WI38 (cell line): ENCODE data around the gene ADAMTSL4.
"Not testable (repeated sequence)": the region's sequence is repeated elsewhere in the genome, so short reads cannot be mapped to it uniquely, and the experiment has no call there.

Experiments used
- H3K4me3 ChIP-seq: 2 replicates; pipeline ENCODE4 v1.5.1; 2011; ENCODE audit warnings: low read depth, mild to moderate bottlenecking, control low read depth, low read length
- TF ChIP-seq, protein P1 (sequence below): IDR thresholded peaks from 2 replicates; pipeline ENCODE4 v1.5.1; 2012; ENCODE audit warnings: low read depth, mild to moderate bottlenecking, control low read depth, low read length

Gene ADAMTSL4

DNA sequence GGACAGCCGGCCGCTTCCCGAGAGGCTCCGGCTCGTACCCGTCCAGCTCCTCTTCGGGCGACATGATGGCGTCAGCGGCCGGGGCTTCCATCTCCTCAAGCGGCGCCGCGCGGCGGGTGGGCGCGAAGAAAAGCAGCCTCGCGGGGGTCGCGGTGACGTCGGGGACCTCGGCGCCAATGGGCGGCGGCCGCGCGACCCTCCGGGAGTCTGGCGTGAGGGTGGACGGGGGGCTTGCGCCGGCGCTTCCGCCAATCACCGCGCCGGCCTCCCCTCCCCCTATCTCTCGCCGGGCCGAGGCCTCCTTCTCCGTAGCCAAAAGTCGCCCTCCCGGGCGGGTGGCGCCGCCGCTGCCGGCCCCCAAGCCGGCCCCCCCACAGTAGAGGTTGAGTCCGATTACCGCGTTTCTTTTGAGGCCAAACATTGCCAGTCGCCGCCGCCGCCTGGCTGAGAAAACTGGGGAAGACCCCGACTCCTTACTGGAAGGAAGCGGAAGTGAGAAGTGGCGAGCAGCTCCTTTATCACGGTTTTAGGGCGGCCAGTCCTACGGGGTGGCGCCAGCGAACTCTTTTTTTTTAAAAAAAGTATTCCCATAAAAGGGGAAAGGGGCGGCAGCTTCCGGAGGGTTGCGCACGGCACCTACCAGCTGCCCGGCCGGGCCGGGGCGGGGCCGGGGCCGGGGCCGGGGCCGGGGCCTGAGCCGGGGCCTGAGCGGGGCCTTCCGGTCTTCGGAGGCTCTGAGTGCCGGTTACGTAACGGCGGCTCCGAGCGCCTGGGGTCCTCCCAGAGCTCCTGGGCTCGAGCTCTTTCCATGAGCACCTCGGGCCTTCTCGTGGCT is 30.1 kb downstream of the ADAMTSL4 start, which contains the start of gene MCL1:
Gene MCL1 (minus strand): TSS at position 501 of the 835 bp plus-strand sequence. CDS start 80 bp downstream, at position 421.
- peak within 1 kb of the TSS; percentile 95 for H3K4me3 ChIP-seq
- TF ChIP-seq, protein P1, sequence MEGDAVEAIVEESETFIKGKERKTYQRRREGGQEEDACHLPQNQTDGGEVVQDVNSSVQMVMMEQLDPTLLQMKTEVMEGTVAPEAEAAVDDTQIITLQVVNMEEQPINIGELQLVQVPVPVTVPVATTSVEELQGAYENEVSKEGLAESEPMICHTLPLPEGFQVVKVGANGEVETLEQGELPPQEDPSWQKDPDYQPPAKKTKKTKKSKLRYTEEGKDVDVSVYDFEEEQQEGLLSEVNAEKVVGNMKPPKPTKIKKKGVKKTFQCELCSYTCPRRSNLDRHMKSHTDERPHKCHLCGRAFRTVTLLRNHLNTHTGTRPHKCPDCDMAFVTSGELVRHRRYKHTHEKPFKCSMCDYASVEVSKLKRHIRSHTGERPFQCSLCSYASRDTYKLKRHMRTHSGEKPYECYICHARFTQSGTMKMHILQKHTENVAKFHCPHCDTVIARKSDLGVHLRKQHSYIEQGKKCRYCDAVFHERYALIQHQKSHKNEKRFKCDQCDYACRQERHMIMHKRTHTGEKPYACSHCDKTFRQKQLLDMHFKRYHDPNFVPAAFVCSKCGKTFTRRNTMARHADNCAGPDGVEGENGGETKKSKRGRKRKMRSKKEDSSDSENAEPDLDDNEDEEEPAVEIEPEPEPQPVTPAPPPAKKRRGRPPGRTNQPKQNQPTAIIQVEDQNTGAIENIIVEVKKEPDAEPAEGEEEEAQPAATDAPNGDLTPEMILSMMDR = no peak

DNA sequence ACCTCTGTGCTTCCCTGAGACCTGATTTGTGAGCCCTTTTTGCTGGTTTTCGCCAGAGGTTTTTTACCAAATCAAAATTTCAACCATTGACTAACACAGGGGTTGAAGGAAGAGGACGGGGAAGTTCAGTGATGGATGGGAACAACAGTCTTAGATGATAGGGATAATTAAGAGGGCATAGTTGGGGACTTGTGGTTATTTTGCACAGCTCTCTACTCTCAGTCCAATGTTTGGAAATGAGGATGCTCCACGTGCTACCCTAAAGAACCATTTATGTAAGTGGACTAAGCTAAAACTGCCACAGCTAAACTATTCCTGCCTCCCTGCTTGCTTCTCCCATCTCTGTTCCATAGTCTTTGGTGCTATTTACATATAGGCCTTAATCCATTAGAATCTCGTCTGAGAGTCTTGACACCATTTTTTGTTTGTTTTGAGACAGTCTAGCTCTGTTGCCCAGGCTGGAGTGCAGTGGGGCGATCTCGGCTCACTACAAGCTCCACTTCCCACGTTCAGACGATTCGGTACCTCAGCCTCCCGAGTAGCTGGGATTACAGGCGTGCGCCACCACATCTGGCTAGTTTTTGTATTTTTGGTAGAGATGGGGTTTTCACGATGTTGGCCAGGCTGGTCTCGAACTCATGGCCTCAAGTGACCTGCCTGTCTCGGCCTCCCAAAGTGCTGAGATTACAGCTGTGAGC is 30.9 kb downstream of the ADAMTSL4 start:
- peak overlapping the region; percentile 61 for H3K4me3 ChIP-seq
- TF ChIP-seq, protein P1 = no peak

DNA sequence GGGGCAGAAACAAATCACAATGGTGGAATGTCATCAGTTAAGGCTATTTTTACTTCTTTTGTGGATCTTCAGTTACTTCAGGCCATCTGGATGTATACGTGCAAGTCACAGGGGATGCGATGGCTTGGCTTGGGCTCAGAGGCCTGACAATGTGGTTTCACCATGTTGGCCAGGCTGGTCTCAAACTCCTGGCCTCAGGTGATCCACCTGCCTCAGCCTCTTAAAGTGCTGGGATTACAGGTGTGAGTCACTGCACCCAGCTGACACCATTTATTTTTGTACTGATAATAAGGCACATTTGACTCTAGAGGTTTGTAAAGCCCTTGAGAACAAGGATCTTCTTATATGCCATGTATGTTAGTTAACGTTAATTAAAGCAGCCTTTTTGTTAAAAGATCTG is 31.8 kb downstream of the ADAMTSL4 start:
- not testable (repeated sequence) for H3K4me3 ChIP-seq

DNA sequence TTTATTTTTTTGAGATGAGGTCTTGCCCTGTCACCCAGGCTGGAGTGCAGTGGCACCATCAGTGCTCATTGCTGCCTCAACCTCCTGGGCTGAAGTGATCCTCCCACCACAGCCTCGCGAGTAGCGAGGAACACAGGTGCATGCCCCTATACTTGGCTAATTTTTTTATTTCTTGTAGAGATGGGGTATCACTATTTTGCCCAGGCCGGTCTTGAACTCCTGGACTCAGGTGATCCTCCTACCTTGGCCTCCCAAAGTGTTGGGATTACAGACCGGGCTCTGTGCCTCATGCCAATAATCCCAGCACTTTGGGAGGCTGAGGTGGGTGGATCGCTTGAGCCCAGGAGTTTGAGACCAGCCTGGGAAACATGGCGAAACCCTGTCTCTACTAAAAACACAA is 32.2 kb downstream of the ADAMTSL4 start:
- H3K4me3 ChIP-seq = not testable (repeated sequence)

DNA sequence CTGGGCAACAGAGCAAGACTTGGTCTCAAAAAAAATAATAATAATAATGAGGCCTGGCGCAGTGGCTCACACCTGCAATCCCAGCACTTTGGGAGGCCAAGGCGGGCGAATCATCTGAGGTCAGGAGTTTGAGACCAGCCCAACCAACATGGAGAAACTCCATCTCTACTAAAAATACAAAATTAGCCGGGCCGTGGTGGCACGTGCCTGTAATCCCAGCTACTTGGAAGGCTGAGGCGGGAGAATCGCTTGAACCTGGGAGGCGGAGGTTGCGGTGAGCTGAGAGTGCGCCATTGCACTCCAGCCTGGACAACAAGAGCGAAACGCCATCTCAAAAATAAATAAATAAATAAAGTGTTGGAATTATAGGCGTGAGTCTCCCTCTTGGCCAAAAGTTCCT is 32.8 kb downstream of the ADAMTSL4 start:
- not testable (repeated sequence) for H3K4me3 ChIP-seq

DNA sequence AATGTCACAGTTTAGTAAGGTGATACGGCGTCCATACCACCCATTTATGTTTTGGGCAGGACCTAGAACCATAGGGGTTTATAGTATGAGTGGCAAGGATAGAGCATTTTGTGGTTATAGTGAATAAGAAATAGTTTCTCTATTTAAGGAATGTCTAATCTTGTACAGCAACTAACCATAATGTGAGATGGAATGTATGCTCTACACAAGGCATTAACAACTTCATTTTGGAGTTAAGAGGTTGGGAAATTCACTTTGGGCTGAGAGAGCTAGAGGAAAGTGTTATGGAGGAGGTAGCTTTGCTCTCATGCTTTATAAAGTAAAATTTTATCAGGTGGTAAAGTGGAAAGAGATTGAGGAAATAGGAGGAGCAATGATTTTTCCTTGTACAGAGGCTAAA is 33.2 kb downstream of the ADAMTSL4 start:
- no peak overlapping the region for H3K4me3 ChIP-seq
- TF ChIP-seq, protein P1 = no peak

DNA sequence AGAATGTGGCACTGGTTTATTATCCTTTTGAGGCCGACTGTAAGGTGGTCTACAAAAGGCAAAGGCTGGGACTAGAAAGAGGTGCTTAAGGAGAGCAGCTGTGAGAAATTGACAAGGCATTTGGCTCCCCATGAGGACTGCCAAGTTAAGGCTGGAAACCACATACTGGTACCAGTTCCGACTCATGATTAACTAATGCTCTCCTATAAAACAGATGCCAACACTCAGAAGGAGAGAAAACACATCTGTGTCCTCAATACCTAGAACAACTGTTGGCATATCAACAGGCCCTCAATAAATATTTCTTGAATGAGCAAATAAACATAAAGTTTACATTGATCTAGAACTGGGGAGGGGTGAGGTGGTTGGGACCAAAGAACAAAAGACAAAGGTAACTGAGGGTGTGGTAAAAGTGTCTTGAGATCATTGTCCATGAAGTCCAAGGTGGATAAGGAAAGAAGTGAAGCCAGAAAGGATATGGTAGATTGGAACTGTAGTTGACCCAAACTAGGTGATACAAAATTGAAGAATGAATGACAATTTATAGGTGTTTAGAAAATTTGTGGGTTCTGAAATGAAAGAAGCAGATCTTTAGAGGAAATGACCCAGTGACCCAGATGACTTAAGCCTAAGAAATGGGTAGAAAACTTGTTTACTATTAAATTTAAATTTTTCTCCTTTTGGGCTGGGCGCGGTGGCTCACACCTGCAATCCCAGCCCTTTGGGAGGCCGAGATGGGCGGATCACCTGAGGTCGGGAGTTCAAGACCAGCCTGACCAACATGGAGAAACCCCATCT is 47.1 kb downstream of the ADAMTSL4 start:
- TF ChIP-seq, protein P1 = no peak
- no peak overlapping the region for H3K4me3 ChIP-seq

DNA sequence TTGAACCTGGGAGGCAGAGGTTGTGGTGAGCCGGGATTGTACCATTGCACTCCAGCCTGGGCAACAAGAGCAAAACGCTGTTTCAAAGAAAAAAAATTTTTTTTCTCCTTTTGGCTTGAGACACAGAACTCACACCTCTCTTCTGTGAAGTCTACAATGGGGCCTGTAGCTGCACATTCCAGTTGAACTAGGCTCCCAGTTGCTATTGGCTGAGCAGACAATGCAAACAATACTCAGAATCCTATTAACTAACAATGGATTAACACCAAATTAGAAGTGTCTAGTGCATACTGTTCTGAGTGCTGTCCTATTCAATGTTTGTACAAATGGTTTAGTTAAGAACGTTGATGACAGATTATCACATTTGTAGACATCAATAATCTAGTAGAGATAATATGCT is 47.8 kb downstream of the ADAMTSL4 start:
- H3K4me3 ChIP-seq = no peak overlapping the region
- TF ChIP-seq, protein P1 = no peak

DNA sequence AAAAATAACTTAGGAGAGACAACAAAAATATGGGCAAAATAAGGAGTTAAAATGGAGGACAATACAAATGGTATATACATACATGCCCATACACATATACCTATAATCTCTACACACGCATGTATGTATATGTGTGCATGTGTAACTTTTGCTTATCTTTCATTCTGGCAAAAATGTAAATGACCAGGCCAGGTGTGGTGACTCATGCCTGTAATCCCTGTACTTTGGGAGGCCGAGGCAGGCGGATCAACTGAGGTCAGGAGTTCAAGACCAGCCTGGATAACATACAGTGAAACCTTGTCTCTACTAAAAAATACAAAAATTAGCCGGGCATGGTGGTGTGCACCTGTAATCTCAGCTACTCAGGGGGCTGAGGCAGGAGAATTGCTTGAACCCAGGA is 49.1 kb downstream of the ADAMTSL4 start:
- not testable (repeated sequence) for H3K4me3 ChIP-seq
